NCI-H226 (cell line): ENCODE measurements around the gene POLD4.
A peak's percentile ranks its signal among the peaks of the same experiment; 100 is the strongest.

Source experiments
- DNase-seq: peaks from one replicate; pipeline ENCODE4 v3.0.0-alpha.2; 2015

POLD4 gene

DNA sequence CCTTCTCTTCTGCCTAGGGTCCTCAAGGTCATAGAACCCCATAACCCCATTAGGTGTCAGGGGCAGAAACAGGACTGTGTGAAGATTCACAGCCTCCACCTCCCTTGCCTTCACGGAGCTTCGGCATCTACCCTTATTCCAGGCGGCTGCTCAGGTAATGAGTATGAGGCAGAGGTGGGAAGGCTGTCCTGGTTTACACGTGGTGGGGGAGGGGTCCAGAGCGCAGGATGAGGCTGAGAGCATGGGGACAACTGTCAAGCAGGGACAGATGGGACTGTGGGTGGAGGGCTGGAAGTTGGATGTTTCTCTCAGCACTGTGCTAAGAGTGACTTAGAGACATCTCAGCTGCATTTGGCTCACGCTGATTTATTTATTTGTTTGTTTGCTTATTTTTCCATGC is 34.2 kb upstream of the POLD4 start:
- no peak for DNase-seq

- no peak for DNase-seq
These were observed 33.7 kb upstream of the POLD4 start for GRCh38 chr11:67387069-67387468.

DNA sequence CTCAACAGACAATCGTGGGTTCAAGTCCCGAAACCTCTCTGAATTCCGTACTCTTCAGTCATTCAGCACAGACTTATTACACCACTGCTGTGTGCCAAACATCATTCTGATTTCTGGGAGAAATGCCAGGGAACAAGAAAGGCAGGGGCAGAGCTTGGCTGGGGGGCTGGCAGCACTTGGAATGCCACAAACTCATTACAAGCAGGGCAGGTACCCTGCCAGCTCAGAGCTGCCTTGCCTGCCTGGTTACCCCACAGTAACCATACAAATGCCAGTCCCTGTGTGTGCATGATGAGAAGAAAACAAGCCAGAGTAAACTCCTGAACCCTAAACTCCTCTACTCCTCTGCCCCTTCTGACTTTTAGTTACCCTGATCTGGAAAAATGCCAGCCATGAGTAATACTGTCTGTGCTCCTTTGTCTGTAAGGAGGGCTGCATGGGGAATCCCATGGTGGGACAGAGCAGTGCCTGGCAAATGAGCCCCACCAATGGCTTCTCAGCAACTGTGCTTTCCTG is 31.6 kb upstream of the POLD4 start:
- peak; percentile 80 for DNase-seq

- DNase-seq, result peak; percentile 58
These were observed 29.2 kb upstream of the POLD4 start for GRCh38 chr11:67382276-67383136.

DNA sequence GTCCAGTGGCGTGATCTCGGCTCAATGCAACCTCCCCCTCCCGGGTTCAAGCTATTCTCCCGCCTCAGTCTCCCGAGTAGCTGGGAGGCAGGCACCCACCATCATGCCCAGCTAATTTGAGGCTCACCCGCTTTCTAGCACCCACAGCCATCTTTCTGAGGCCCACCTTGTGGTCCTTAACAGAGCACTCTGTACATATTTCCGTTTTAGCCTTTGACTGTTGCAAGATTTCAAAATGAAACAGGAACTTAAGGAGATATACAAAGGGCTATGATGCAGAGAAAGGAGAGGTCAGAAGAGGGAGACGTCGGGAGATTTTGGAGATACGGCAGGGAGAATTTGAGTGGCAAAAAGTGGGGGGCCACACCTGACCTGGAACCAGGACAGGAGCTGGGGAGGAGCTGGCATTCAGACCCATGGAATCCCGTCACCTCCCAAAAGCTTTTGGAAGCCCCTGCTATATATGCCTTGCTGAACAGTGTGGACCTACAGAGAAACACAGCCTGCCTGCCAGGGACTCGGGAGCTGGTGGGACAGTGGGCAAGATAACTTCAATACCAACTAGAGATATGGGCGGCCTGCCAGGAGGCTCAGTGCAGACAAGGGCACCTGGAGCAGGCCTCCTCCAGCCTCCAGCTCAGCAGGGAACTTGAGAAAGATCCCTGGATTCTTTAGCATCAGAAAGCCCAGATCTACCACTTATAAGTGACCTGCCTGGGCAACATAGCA is 28.1 kb upstream of the POLD4 start:
- DNase-seq, result no peak

GRCh38 chr11:67379061-67380058 is 26.0 kb upstream of the POLD4 start:
- peak; percentile 66 for DNase-seq

DNA sequence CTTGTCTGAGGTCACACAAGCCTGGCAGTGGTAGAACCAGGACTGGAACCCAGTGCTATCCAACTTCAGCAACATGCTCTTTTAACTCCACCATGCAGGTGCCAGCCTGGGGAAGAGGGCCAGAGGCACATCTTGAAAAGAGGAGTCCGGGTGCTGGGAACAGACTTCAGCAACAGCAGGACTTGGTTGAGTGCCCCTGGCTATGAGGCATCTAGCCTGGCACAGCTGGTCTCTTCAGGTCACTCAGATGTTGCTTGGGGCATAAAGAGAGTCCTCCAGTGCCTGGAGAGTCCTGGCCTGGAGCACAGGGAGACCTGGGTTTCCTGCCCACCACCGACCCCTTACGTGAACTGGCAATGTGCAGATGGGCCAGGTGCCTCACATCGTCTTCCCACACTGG is 25.2 kb upstream of the POLD4 start:
- no peak for DNase-seq

GRCh38 chr11:67376873-67377808 is 23.8 kb upstream of the POLD4 start:
- DNase-seq, result no peak

GRCh38 chr11:67376063-67376820 is 22.9 kb upstream of the POLD4 start:
- no peak for DNase-seq

GRCh38 chr11:67375320-67376055 is 22.1 kb upstream of the POLD4 start:
- DNase-seq, result no peak

DNA sequence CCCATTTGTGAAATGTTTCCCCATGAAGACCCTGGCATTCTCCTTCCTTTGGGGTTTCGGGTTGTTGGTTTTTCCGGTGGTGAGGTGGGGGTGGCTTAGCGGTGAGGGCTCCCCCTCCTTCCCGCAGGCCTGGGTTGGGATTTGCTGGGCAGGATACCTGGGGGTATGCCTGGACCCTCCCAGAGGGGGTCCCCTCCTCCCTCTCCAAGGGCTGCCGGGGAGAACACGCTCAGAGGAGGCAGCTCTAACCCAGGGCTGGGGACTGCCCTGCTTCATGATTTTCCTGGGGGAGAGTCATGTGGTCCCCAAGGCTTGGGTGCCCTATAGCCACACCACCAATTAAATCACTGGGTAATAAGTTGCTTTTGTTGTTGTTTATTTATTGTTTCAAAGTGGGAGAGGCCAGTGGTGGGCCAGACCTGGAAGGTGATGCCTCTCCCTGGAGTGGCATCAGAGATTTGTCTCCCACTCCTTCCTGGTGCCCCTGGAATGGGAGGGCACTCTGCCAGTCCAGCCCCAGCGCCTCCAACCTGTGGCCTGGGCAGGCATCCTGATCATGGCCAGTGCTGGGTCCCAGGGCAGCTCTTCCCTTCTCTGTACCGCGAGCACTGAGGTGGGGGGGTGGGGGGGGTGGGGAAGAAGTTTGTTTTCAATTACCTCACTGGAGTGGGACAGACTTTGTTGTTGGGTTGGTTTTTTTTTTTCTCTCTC is 21.4 kb upstream of the POLD4 start:
- DNase-seq, result peak; percentile 65

DNA sequence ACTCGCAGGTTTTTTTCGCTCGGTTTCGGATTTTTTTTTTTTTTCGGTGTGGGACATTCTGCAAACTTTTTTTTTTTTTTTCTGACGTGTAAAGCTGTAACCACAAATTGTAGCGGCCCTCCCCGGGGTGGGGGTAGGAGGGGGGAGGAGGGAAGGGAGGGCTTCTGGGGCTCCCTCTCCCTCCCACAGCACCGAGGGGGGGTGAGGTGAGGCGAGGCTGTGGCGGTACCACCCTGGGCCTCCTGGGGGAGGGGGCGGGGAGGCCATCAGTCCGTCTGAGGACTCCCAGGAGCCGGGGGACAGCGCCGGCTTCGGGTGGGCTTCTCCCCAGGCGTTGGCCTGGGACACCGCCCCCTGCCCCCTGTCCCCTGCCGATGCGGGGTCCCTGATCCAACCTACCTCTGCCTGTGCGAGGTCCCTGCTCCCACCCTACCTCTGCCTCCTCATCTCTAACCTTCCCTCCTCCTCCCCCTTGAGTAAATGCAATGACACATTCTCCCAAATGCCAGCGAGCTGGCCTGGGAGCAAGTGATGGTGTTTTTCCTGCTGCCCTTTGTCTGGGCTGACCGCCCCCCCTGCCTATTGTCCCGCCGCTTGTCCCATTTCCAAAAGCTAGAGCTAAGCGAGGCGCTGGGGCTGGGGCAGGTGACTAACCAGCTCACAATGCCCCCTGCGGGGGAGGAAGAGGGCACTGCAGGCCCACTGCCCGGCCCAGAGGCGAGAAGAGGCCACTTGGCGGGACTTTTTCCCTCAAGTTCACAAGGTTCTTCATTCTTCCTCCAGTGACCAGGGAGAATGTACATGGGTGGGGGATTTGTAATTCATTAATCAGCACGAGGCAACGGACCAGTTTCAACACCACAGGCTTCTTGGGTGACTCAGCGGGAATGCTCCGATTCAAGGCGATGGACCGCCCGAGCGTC is 20.6 kb upstream of the POLD4 start:
- peak; percentile 88 for DNase-seq

- DNase-seq, result peak; percentile 63
These were observed 19.8 kb upstream of the POLD4 start, which contains the start of gene CLCF1 for GRCh38 chr11:67372993-67373647. CLCF1 (minus strand) TSS chr11:67373598; CDS start chr11:67373539, 59 bp downstream.

- DNase-seq, result no peak
These were observed 19.1 kb upstream of the POLD4 start for GRCh38 chr11:67372321-67372992.

DNA sequence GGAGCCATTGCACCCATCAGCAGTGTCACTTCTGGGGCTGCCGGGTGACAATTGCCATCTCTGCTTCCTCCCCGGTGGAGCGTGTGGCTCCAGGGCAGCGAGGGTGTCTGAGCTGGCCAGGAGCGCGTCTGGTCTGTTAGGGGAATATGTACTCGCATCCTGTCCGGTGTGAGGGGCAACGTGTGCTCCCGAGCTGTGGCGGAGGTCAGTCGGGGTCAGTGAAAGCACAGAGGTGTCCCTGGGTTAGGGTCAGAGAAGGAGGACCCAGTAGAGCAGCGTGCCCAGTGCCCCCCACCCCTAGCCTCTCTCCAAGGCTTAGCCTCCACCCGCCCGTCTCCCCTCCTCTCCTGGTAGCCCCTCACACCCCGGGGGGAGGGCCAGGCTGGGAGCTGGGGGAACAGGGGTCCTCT is 18.6 kb upstream of the POLD4 start:
- DNase-seq, result no peak

DNA sequence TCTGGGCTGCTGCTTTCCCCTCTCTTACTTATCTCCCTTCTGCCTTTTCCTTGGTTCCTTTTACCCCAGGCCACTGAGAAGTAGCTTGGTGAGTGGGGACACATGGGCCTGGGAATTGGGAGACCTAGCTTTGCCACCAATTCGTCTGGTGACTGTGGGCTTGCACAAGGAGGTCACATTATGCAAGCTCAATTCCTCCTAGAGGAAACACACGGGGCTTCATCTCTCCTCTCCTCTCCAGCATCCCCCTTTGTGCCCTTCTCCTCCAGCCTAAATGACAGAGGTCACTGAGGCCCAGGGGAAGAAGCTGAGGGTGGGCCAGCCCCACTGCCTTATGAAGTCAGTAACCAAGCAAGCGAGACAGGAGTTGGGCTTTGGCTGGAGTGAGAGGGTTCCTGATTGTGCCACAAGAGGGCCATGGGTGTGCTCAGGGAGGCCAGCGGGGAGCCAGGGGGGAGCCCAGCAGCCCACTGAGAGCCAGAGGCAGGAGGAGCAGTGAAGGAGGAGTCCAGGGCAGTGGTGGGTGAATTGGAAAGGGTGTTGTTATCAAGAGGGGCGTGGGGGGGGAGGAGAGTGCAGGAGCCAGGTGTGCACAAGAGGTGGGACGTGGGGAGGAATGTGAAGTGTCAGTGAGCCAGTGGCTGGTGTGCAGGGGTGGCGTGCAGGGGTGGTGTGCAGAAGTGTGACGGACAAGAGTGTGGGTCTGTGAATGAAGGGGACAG is 18.0 kb upstream of the POLD4 start:
- peak; percentile 36 for DNase-seq
